ENCODE data around the gene SLC6A6. TPM values are rescaled to one million over a fixed set of nuclear protein-coding genes. Genes with fewer than 3 reads are reported as not detected.

Gene SLC6A6
- total RNA-seq, 1 donor from 2014 or later = 35.4 TPM

DNA sequence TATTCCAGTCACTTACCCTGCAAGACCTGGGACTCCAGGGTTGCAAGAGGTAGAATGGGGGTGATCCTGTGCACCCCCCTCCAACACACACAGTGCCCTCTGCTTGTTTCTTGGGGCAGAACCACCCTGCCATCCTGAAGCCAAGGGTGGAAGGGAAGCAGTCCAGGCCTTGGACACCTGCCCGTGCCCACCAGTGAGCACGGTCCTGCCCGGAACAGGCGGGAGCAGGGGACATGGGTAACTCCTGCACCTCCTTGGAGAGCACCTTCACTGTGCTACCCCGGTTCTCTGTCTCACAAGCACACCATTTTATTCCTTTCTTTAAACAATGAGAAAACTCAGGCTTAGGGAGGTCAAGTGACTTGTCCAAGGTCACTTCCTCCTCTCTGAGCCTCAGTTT lies 57.0 kb downstream of the SLC6A6 start:
- Histone ChIP-seq H3K4me3 (no peak overlapping the region), H3K27ac (replicated peaks) (no peak overlapping the region), H3K9me3 (replicated peaks) (no peaks in the 10 kb centered on the region), H3K4me1 (peaks cover 71% of the 10 kb centered on the region), H3K36me3 (peaks cover 11% of the 10 kb centered on the region), H3K27me3 (ENCODE audit: low read depth) (peaks cover 58% of the 10 kb centered on the region)
- no peak for DNase-seq
- TF ChIP-seq, protein P1, sequence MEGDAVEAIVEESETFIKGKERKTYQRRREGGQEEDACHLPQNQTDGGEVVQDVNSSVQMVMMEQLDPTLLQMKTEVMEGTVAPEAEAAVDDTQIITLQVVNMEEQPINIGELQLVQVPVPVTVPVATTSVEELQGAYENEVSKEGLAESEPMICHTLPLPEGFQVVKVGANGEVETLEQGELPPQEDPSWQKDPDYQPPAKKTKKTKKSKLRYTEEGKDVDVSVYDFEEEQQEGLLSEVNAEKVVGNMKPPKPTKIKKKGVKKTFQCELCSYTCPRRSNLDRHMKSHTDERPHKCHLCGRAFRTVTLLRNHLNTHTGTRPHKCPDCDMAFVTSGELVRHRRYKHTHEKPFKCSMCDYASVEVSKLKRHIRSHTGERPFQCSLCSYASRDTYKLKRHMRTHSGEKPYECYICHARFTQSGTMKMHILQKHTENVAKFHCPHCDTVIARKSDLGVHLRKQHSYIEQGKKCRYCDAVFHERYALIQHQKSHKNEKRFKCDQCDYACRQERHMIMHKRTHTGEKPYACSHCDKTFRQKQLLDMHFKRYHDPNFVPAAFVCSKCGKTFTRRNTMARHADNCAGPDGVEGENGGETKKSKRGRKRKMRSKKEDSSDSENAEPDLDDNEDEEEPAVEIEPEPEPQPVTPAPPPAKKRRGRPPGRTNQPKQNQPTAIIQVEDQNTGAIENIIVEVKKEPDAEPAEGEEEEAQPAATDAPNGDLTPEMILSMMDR (IDR thresholded peaks at IDR 0.05; ENCODE audit: borderline replicate concordance) = no peak
- intact Hi-C loops (cut with micrococcal nuclease) = no loop called here

DNA sequence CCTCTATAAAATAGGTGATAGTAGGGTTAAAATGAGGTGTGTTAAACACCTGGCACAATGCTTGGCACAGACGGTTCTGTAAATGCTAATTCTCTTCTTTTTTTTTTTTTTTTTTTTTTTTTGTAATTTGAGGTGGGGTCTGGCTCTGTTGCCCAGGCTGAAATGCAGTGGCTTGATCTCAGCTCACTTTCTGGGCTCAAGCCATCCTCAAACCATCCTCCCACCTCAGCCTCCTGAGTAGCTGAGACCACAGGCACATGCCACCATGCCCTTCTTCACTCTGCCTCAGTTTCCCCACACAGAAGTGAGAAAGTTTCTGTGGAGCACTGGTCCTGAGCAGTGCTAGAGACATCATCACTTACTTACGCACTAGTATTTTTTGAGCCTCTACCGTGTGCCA lies 57.4 kb downstream of the SLC6A6 start:
- no peaks in the 10 kb centered on the region for H3K9me3 ChIP-seq (replicated peaks)
- TF ChIP-seq, protein P1 (IDR thresholded peaks at IDR 0.05; ENCODE audit: borderline replicate concordance) = no peak
- no peak overlapping the region for H3K4me3 ChIP-seq
- peaks cover 11% of the 10 kb centered on the region for H3K36me3 ChIP-seq
- peaks cover 67% of the 10 kb centered on the region for H3K4me1 ChIP-seq
- H3K27ac ChIP-seq (replicated peaks) = peak overlapping the region; percentile 66
- intact Hi-C loops (cut with micrococcal nuclease) = loop anchor here (5.0 kb wide), 1 partner anchor 257 kb away; no protein-coding TSS in a partner anchor
- DNase-seq = no peak
- H3K27me3 ChIP-seq (ENCODE audit: low read depth) = peaks cover 62% of the 10 kb centered on the region

DNA sequence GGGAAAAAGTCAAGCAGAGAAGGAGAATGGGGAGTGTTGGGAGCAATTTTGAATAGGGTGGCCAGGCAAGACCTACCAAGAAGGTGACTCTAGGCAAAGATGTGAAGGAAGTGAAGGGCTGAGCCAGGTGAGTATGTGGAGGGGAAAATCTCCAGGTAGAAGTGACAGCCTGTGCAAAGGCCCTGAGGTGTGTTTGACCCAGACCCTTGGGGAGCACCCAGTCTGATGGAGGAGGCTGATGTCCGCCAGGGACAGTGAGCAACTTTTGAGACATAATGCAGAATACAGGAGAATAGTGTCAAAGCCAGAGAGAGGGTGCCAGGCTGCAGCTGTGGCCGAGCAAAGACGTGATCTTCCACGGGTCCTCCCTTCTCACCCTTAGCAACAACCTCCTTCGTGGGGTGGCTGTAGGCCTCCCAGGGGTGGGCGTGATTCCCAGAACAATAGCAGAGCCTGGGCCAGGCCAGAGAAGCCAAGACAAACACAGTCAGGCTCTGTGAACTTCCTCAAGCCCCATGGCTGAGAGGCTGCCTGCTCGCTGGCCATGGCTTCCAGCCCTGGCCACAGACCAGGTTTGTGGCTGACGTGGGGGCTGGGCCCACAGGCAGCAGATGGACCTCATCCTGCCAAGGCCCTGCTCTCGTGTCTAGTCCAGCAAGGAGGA lies 58.1 kb downstream of the SLC6A6 start:
- TF ChIP-seq, protein P1 (IDR thresholded peaks at IDR 0.05; ENCODE audit: borderline replicate concordance) = no peak
- H3K36me3 ChIP-seq = peaks cover 18% of the 10 kb centered on the region
- no peak overlapping the region for H3K4me3 ChIP-seq
- H3K27ac ChIP-seq (replicated peaks) = peak overlapping the region; percentile 67
- no peaks in the 10 kb centered on the region for H3K9me3 ChIP-seq (replicated peaks)
- peaks cover 64% of the 10 kb centered on the region for H3K27me3 ChIP-seq (ENCODE audit: low read depth)
- H3K4me1 ChIP-seq = peaks cover 60% of the 10 kb centered on the region
- intact Hi-C loops (cut with micrococcal nuclease) = loop anchor here (5.0 kb wide), 1 partner anchor 258 kb away; no protein-coding TSS in a partner anchor
- peak; percentile 77 for DNase-seq

DNA sequence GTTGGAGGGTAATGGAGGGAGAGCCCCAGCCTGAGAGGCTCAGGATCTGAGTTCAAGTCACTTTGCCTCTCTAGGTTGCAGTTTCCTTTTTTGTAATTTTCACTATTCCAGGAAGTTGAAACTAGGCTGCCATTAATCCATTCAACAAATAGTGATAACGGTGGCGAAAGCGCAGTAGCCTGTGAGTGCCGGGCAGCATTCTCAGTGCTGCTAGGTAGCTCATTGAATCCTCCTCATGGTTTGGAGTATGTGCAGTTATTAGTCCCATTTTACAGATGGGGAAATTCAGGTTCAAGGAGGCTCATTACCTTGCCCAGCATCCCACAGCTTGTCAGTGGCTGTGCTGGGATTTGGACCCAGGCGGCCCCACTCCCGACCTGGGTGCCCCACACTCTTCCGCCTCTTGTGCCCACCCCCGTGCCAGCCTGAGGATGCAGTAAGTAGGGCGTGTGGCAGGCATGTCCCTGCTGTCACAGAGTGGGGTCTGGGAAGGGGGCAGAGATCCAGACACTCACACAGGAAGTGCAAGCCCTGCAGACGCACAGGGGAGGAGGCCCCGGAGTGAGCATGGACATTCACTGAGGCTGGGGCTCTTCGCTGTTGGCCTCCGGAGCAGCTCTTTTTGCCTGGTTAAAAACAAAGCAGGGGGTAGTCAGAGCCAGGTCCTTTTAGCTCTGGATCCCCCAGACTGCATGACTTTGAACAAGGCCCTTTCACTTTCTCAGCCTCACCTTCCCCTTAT lies 58.8 kb downstream of the SLC6A6 start:
- no peak for DNase-seq
- peaks cover 54% of the 10 kb centered on the region for H3K4me1 ChIP-seq
- peak overlapping the region; percentile 67 for H3K27ac ChIP-seq (replicated peaks)
- peaks cover 67% of the 10 kb centered on the region for H3K27me3 ChIP-seq (ENCODE audit: low read depth)
- H3K4me3 ChIP-seq = no peak overlapping the region
- TF ChIP-seq, protein P1 (IDR thresholded peaks at IDR 0.05; ENCODE audit: borderline replicate concordance) = no peak
- intact Hi-C loops (cut with micrococcal nuclease) = loop anchor here (5.0 kb wide), 1 partner anchor 259 kb away; no protein-coding TSS in a partner anchor
- H3K36me3 ChIP-seq = peaks cover 18% of the 10 kb centered on the region
- no peaks in the 10 kb centered on the region for H3K9me3 ChIP-seq (replicated peaks)

DNA sequence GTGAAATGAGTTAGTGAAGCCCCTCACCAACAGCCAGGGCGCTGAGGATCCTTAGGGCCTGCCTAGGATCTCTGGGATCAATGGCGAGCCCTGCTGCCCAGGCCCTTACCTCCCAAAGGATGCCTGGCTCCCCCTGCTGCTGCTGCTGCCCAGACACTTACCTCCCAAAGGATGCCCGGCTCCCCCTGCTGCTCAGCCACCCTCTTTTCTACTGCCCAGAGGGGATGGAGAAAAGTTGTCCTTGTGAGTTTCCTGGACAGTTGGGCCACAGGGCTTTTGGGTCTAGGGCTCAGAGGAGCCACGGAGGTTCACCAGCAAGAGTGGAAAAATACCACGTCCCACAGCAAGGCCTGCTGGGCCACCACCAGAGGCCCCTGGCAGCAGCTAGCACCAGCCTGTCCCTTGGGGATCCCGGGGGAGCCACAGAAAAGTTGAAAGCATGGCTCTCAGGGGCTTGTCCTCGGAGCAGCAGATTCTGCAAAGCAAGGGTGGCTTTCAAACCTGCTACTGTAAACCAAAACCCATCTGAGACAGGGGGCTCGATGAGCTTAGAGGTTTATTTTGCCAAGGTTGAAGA lies 59.4 kb downstream of the SLC6A6 start:
- Histone ChIP-seq H3K36me3 (peaks cover 24% of the 10 kb centered on the region), H3K4me3 (no peak overlapping the region), H3K9me3 (replicated peaks) (no peaks in the 10 kb centered on the region), H3K27ac (replicated peaks) (peak overlapping the region; percentile 67), H3K27me3 (ENCODE audit: low read depth) (peaks cover 68% of the 10 kb centered on the region), H3K4me1 (peaks cover 54% of the 10 kb centered on the region)
- intact Hi-C loops (cut with micrococcal nuclease) = loop anchor here (5.0 kb wide), 1 partner anchor 260 kb away; no protein-coding TSS in a partner anchor
- peak; percentile 46 for DNase-seq
- TF ChIP-seq, protein P1 (IDR thresholded peaks at IDR 0.05; ENCODE audit: borderline replicate concordance) = peak; percentile 70

All from left ventricle myocardium inferior (tissue), 1 donor.